Measurements from ENCODE around the gene GMPR.

DNA sequence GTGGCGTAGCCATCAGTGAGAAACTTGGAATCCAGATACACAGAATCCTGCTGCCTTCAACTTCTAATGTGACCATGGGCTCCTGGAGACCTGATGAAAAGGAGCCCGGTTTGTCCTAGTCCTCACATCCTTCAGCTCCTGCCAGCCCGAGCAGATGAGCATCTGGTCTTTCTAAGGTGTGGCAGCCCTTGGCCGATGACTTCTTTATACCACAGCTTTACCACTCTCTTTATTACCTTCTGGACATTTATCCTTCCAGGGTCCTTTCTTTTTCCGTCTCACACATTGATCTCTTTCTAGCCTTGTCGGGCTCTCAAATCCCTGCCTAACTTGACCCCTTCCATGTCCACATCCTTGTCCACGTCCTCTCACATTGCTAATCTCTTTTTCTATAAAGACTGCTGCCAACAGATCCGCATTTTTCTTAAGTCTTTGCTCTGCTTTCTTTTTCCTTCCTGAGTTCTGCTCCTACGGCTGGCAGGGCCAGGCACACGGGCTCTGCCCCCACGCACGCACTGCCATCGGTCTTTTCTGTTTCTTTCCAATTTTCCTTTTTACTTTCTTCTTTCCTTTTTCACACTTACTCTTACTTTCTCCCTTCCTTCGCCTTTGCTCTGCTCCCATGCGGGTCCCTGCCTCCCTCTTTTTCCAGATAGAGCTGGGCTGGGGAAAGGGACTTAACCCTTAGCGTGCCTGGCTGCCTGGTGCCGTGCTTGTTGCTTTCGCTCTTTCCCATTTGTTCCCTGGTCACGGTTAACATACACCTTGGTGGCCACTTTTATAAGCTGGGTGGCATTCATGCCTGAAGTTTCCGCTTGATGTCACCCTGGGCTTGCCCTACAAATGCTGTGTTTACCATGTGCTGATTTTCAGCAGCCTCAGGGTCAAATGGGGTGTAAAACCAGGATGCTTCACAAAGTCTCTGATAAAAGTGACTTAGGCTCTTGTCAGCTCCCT is 9.4 kb upstream of the GMPR start:
- TF ChIP-seq, protein P1, sequence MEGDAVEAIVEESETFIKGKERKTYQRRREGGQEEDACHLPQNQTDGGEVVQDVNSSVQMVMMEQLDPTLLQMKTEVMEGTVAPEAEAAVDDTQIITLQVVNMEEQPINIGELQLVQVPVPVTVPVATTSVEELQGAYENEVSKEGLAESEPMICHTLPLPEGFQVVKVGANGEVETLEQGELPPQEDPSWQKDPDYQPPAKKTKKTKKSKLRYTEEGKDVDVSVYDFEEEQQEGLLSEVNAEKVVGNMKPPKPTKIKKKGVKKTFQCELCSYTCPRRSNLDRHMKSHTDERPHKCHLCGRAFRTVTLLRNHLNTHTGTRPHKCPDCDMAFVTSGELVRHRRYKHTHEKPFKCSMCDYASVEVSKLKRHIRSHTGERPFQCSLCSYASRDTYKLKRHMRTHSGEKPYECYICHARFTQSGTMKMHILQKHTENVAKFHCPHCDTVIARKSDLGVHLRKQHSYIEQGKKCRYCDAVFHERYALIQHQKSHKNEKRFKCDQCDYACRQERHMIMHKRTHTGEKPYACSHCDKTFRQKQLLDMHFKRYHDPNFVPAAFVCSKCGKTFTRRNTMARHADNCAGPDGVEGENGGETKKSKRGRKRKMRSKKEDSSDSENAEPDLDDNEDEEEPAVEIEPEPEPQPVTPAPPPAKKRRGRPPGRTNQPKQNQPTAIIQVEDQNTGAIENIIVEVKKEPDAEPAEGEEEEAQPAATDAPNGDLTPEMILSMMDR (optimal IDR thresholded peaks at IDR 0.05 in 1 of 3, IDR thresholded peaks at IDR 0.05 in 1 of 3, conservative IDR thresholded peaks at IDR 0.05 in 1 of 3; ENCODE audit: extremely low read depth in 1 of 3, insufficient read depth in 2 of 3, low read length in 3 of 3) = no peak
- no peak for TF ChIP-seq EZH2 (IDR thresholded peaks at IDR 0.05; ENCODE audit: low read length)

All from keratinocyte (primary cell).